ENCODE measurements around the gene CD58. TPM values are rescaled to one million over a fixed set of nuclear protein-coding genes. Genes with fewer than 3 reads are reported as not detected.

The CD58 gene
- total and polyA plus RNA-seq, 3 experiments from 2014 or later, result 29.9 to 49.1 (median 30.7) TPM

DNA sequence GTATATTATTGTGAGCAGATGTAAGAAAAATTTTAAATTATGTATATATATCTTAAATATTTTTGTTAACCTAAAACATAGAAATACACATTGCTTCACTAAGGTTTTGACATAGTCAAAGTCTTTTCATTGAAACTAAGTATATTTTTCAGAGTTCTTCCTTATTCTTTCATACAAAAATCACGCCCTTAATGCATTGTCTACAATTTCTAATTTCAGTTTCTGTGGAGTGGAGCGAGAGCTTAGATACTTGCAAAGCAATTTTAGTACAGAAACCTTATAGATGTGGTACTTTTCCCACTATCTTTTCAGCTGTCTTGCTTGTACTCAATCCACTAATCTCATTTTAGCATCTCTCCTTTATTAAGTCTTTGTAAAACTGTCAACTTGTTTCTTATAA is 63.2 kb downstream of the CD58 start:
- peaks cover 0 to 6% (median 1%) of the 10 kb centered on the region in 3 donors for H3K36me3 Mint-ChIP-seq
- H3K4me3 Mint-ChIP-seq, result no peak overlapping the region
- H3K9me3 ChIP-seq (ENCODE audit: low read length), result no peaks in the 10 kb centered on the region
- H3K4me3 ChIP-seq (ENCODE audit: low read length), result no peak overlapping the region
- H3K27me3 Mint-ChIP-seq, result no peaks in the 10 kb centered on the region
- no peaks in the 10 kb centered on the region for H3K36me3 ChIP-seq (ENCODE audit: insufficient read depth, low read length)
- H3K27ac ChIP-seq (ENCODE audit: low read depth, low read length), result no peak overlapping the region
- no peak for DNase-seq
- ChIA-PET POLR2A (no interaction called here), CTCF (interaction anchor here (1.1 to 1.2 kb wide), 2 partner anchors 22 to 369 kb away, joined by 3 read pairs; no protein-coding TSS in a partner anchor)
- H3K4me1 ChIP-seq (ENCODE audit: insufficient read depth, low read length), result peaks cover 44% of the 10 kb centered on the region
- peak overlapping the region in 5 of 8 donors; percentile 8 to 83 (median 82) for H3K27ac Mint-ChIP-seq
- H3K27me3 ChIP-seq (ENCODE audit: insufficient read depth, low read length, poor library complexity, severe bottlenecking), result no peaks in the 10 kb centered on the region
- H3K4me1 Mint-ChIP-seq, result peaks cover 62 to 82% (median 77%) of the 10 kb centered on the region in 3 donors
- H3K9me3 Mint-ChIP-seq, result peaks cover 0 to 2% (median 0%) of the 10 kb centered on the region in 5 donors

DNA sequence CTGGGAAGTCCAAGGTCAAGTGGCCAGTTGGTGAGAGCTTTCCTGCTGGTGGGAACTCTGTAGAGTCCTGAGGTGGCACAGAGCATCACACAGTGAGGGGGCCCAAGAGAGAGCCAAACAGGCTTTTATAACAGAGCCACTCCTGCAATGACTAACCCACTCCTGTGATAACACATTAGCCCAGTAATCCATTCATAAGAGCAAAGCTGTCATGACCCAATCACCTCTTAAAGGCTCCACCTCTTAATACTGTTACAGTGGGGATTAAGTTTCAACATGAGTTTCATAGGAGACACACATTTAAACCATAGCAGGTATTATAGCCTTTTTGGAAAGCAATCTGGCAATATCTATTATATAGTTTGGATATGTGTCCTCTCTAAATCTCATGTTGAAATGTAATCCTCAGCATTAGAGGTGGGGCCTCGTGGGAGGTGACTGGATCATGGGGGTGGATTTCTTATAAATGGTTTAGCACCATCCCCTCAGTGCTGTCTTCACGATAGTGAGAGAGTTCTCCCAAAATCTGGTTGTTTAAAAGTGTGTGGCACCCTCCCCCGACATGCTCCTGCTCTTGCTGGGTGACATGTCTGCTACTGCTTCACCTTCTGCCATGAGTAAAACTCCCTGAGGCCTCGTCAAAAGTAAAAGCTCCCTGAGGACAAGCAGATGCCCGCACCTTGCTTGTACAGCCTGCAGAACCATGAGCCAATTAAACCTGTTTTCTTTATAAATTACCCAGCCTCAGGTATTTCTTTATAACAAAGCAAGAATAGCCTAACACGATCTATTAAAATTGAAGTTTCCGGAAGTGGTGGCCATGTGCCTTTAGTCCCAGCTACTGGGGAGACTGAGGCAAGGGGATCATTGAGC is 64.5 kb downstream of the CD58 start:
- ChIA-PET POLR2A (interaction anchor here (0.7 kb wide), 1 partner anchor 80 kb away, joined by 4 read pairs; no protein-coding TSS in a partner anchor), CTCF (no interaction called here)
- Mint-ChIP-seq H3K27me3 (no peaks in the 10 kb centered on the region), H3K36me3 (peaks cover 0 to 2% (median 0%) of the 10 kb centered on the region in 3 donors), H3K4me3 (no peak overlapping the region), H3K9me3 (peaks cover 0 to 2% (median 0%) of the 10 kb centered on the region in 5 donors), H3K27ac (peak overlapping the region in 7 of 8 donors; percentile 6 to 99 (median 43)), H3K4me1 (peaks cover 59 to 83% (median 72%) of the 10 kb centered on the region in 3 donors)
- no peak for DNase-seq
- no peaks in the 10 kb centered on the region for H3K36me3 ChIP-seq (ENCODE audit: insufficient read depth, low read length)
- no peak overlapping the region for H3K27ac ChIP-seq (ENCODE audit: low read depth, low read length)
- no peak overlapping the region for H3K4me3 ChIP-seq (ENCODE audit: low read length)
- no peaks in the 10 kb centered on the region for H3K9me3 ChIP-seq (ENCODE audit: low read length)
- H3K27me3 ChIP-seq (ENCODE audit: insufficient read depth, low read length, poor library complexity, severe bottlenecking), result no peaks in the 10 kb centered on the region
- peaks cover 55% of the 10 kb centered on the region for H3K4me1 ChIP-seq (ENCODE audit: insufficient read depth, low read length)

DNA sequence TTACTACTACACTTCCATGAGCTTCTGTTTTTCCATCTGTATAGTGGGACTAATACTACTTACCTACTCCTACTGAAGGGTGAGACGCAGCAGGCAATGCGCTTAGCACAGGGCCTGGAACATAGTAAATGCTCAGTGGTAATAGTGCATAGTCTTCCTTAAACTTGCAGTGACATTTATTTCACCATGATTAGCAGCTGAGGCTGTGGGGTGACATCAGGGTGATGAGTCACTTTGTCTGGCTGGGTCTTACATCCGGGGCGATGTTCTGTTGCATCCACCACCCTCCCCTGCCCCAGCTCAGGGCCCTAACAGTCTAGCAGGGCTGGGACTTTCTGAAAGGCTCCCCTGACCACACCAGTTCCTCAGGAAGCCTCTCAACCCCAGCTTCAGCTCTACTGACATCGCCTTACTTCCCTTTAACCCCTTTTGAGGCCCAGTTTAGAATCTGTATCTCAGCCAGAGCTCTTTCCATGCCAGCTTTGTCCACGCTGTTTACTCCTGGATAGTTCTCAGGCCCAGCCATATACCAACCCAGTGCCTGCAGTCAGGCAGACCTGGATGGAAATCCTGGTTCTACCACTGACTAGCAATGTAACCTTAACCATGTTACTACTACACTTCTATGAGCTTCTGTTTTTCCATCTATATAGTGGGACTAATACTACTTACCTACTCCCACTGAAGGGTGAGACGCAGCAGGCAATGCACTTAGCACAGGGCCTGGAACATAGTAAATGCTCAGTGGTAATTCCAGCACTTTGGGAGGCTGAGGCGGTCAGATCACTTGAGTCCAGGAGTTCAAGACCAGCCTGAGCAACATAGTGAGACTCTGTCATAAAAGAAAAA is 66.3 kb downstream of the CD58 start:
- Mint-ChIP-seq H3K36me3 (peaks cover 0 to under 1% (median 0%) of the 10 kb centered on the region in 3 donors), H3K27ac (peak overlapping the region; percentile 93 to 99 (median 98)), H3K9me3 (no peaks in the 10 kb centered on the region), H3K27me3 (no peaks in the 10 kb centered on the region), H3K4me3 (peak overlapping the region; percentile 14 to 82 (median 68)), H3K4me1 (peaks cover 52 to 78% (median 59%) of the 10 kb centered on the region in 3 donors)
- DNase-seq, result peak; percentile 74 to 94 (median 83)
- POLR2A ChIA-PET, result interaction anchor here (0.6 to 1.8 kb wide), 8 partner anchors 10 to 354 kb away, joined by 3 to 20 read pairs (median 4); no protein-coding TSS in a partner anchor
- H3K27me3 ChIP-seq (ENCODE audit: insufficient read depth, low read length, poor library complexity, severe bottlenecking), result no peaks in the 10 kb centered on the region
- peaks cover 59% of the 10 kb centered on the region for H3K4me1 ChIP-seq (ENCODE audit: insufficient read depth, low read length)
- peak overlapping the region; percentile 74 for H3K27ac ChIP-seq (ENCODE audit: low read depth, low read length)
- CTCF ChIA-PET, result interaction anchor here (0.9 to 9.9 kb wide), 7 partner anchors 9 to 365 kb away, joined by 3 to 117 read pairs (median 9); no protein-coding TSS in a partner anchor
- H3K4me3 ChIP-seq (ENCODE audit: low read length), result peak overlapping the region; percentile 25
- no peaks in the 10 kb centered on the region for H3K36me3 ChIP-seq (ENCODE audit: insufficient read depth, low read length)
- H3K9me3 ChIP-seq (ENCODE audit: low read length), result no peaks in the 10 kb centered on the region

DNA sequence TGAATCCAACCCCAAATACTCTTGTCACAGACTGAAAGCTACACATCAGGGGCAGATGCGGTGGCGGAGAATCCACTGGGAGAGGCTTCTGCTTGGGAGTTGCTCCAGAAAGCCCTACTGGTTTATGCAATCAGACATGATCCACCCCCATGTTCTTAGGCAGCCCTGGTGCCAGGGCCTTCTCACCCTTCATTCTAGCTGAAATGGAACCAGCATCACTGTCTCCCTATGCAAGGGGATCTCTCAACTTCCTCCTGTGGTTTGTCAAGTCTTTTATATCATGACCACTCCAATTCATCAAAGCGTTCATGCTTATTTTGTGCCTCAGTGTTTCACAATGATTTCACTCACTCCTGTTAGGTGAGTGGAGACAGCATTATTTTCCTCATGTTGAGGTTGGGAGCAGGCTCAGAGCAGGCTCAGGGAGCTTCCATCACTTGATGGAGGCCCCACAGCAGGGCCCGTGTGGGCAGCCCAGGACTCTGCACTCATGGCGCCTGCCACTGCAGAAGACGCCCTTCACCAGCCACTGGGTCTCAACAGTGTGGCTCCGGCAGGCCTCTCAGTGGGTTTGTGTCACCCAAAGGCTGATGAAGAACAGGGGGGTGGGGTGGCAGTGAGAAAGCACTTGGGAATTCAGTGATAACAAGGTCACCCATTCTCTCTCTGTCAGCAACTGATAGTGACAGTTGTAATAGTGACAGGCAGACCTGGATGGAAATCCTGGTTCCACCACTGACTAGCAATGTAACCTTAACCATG is 67.1 kb downstream of the CD58 start:
- peaks cover 52% of the 10 kb centered on the region for H3K4me1 ChIP-seq (ENCODE audit: insufficient read depth, low read length)

DNA sequence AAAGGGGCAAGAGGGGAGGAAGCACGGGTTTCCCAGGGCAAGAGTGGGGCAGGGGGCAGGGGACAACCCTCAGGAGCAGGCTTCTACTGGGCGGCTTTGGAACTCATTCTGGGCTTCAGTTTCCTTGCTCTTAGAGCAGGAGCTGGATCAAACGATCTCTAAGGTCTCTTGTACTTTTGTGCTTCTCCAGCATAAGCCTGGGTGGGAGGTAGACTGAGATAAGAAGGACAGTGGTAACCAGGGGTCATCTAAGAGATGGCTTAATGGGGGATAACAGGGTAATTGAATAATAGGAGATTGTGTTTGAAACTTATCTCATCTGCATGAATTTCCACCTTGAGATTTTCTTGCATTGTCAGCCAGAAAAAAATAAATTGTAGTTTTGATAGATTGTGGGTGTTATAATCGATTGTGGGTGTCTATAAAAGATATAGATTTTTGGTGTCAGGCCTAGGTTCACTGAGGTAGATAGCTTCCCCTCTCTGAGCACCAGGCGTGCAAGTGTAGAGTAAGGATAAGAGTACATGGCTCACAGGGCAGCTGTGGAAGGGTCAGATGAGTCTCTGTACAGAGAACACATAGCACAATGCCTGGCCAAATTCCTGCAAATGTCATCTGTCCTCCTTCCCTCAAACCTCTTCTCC is 68.0 kb downstream of the CD58 start:
- H3K4me1 ChIP-seq (ENCODE audit: insufficient read depth, low read length), result peaks cover 47% of the 10 kb centered on the region
- H3K4me3 Mint-ChIP-seq, result peak overlapping the region in 3 of 7 donors; percentile 23 to 68 (median 65)

More for the DNA sequence above, 67.1 kb downstream of the CD58 start:
- H3K9me3 ChIP-seq (ENCODE audit: low read length), result no peaks in the 10 kb centered on the region
- Mint-ChIP-seq H3K4me1 (peaks cover 50 to 76% (median 57%) of the 10 kb centered on the region in 3 donors), H3K27ac (peak overlapping the region; percentile 93 to 99 (median 98)), H3K36me3 (peaks cover 0 to 3% (median 0%) of the 10 kb centered on the region in 3 donors), H3K4me3 (peak overlapping the region in 6 of 7 donors; percentile 41 to 86 (median 70)), H3K9me3 (no peaks in the 10 kb centered on the region), H3K27me3 (no peaks in the 10 kb centered on the region)
- no peaks in the 10 kb centered on the region for H3K36me3 ChIP-seq (ENCODE audit: insufficient read depth, low read length)
- H3K4me3 ChIP-seq (ENCODE audit: low read length), result peak overlapping the region; percentile 7
- peak in 4 of 5 donors; percentile 14 to 61 (median 19) for DNase-seq
- no peaks in the 10 kb centered on the region for H3K27me3 ChIP-seq (ENCODE audit: insufficient read depth, low read length, poor library complexity, severe bottlenecking)
- ChIA-PET POLR2A (interaction anchor here (0.7 to 1.8 kb wide), 5 partner anchors 11 to 262 kb away, joined by 3 to 20 read pairs (median 4); no protein-coding TSS in a partner anchor), CTCF (interaction anchor here (0.9 to 9.9 kb wide), 8 partner anchors 10 to 364 kb away, joined by 3 to 117 read pairs (median 6); no protein-coding TSS in a partner anchor)
- peak overlapping the region; percentile 74 for H3K27ac ChIP-seq (ENCODE audit: low read depth, low read length)

DNA sequence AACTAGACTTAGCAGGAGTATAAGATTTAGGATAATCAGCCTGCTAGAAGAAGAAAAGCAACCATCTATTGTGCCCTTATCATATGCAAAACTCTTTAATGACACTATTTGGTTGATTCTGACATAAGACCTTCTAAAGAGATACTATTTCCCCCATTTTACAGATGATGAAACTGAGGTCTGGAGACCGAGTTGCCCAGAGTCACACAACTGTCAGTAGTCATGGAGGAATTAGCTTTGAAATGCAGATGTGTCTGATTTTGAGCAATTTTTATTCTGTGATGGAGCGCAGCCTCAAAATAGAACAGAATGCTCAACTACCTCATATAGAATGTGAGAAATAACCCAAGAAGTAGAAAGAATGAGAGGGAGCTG is 69.0 kb downstream of the CD58 start:
- no peak overlapping the region for H3K4me3 Mint-ChIP-seq
- H3K9me3 Mint-ChIP-seq, result no peaks in the 10 kb centered on the region
- peaks cover 47% of the 10 kb centered on the region for H3K4me1 ChIP-seq (ENCODE audit: insufficient read depth, low read length)
- H3K36me3 ChIP-seq (ENCODE audit: insufficient read depth, low read length), result no peaks in the 10 kb centered on the region
- no peak for DNase-seq
- CTCF ChIA-PET, result interaction anchor here (8.3 to 9.9 kb wide), 2 partner anchors 17 to 362 kb away, joined by 82 to 117 read pairs; no protein-coding TSS in a partner anchor
- H3K4me1 Mint-ChIP-seq, result peaks cover 39 to 63% (median 47%) of the 10 kb centered on the region in 3 donors
- no peak overlapping the region for H3K4me3 ChIP-seq (ENCODE audit: low read length)
- peak overlapping the region; percentile 46 to 99 (median 93) for H3K27ac Mint-ChIP-seq
- POLR2A ChIA-PET, result no interaction called here
- H3K27me3 Mint-ChIP-seq, result no peaks in the 10 kb centered on the region
- peaks cover 0 to 3% (median 0%) of the 10 kb centered on the region in 3 donors for H3K36me3 Mint-ChIP-seq
- H3K9me3 ChIP-seq (ENCODE audit: low read length), result no peaks in the 10 kb centered on the region
- H3K27me3 ChIP-seq (ENCODE audit: insufficient read depth, low read length, poor library complexity, severe bottlenecking), result no peaks in the 10 kb centered on the region
- H3K27ac ChIP-seq (ENCODE audit: low read depth, low read length), result no peak overlapping the region

More for the DNA sequence above, 68.0 kb downstream of the CD58 start:
- Histone ChIP-seq H3K27ac (ENCODE audit: low read depth, low read length) (peak overlapping the region; percentile 74), H3K27me3 (ENCODE audit: insufficient read depth, low read length, poor library complexity, severe bottlenecking) (no peaks in the 10 kb centered on the region), H3K36me3 (ENCODE audit: insufficient read depth, low read length) (no peaks in the 10 kb centered on the region), H3K9me3 (ENCODE audit: low read length) (no peaks in the 10 kb centered on the region), H3K4me3 (ENCODE audit: low read length) (no peak overlapping the region)
- POLR2A ChIA-PET, result no interaction called here
- no peak for DNase-seq
- H3K9me3 Mint-ChIP-seq, result no peaks in the 10 kb centered on the region
- no peaks in the 10 kb centered on the region for H3K27me3 Mint-ChIP-seq
- H3K36me3 Mint-ChIP-seq, result peaks cover 0 to 3% (median 0%) of the 10 kb centered on the region in 3 donors
- peak overlapping the region; percentile 93 to 99 (median 98) for H3K27ac Mint-ChIP-seq
- CTCF ChIA-PET, result interaction anchor here (1.2 to 9.9 kb wide), 4 partner anchors 18 to 363 kb away, joined by 4 to 117 read pairs (median 46); no protein-coding TSS in a partner anchor
- H3K4me1 Mint-ChIP-seq, result peaks cover 41 to 66% (median 48%) of the 10 kb centered on the region in 3 donors

Measured in CD8-positive, alpha-beta memory T cell (primary cell).